OCI-M1 (cell line): Measurements from ENCODE around the gene MALRD1.

ENCODE experiments used
- DNase-seq: peaks from one replicate; lab custom pipeline; 2025; lab: John Stamatoyannopoulos, UW

The MALRD1 gene

DNA sequence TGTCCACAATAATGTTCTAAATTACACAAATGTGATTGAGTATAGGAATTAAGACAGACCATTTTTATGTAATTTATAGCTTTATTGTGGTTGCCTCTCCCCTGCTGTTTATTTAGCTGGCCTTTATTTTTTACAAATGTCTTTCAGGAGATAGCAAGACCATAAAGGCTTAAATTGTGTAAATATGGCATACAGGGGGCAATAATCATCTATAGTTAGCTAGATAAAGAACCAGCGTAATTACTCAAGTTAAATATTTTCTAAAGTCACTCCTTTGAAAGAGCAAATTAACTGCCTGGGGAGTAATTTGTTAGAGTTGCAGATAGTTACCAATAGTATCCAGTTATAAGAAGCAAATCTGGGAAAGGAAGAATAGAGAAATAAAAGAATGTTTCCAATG, at the start of gene MALRD1:
TSS of gene MALRD1 (plus strand) at position 313 of the 400 bp plus-strand sequence. CDS start 138 bp downstream, outside the sequence.
- DNase-seq = no peak

GRCh38 chr10:19003341-19003740, 45.3 kb upstream of the MALRD1 start:
- no peak for DNase-seq

- no peak for DNase-seq
These were observed 36.5 kb upstream of the MALRD1 start for GRCh38 chr10:19012111-19012510.

GRCh38 chr10:19014034-19014433, 34.6 kb upstream of the MALRD1 start:
- no peak for DNase-seq

DNA sequence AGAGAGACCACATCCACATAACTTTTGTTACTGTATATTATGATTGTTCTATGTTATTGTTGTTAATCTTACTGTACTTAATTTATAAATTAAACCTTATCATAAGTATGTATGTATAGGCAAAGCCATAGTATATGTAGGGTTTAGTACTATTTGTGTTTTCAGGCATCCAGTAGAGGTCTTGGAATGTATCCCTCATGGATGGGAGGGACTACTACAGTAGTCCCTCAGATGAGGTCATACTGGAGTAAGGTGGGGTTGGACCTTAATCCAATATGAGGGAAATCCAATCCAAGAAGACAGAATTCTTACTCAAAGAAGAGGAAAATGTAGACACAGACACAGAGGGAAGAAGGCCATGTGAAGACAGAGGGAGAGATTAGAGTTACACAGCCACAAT, 34.1 kb upstream of the MALRD1 start:
- DNase-seq = no peak

DNA sequence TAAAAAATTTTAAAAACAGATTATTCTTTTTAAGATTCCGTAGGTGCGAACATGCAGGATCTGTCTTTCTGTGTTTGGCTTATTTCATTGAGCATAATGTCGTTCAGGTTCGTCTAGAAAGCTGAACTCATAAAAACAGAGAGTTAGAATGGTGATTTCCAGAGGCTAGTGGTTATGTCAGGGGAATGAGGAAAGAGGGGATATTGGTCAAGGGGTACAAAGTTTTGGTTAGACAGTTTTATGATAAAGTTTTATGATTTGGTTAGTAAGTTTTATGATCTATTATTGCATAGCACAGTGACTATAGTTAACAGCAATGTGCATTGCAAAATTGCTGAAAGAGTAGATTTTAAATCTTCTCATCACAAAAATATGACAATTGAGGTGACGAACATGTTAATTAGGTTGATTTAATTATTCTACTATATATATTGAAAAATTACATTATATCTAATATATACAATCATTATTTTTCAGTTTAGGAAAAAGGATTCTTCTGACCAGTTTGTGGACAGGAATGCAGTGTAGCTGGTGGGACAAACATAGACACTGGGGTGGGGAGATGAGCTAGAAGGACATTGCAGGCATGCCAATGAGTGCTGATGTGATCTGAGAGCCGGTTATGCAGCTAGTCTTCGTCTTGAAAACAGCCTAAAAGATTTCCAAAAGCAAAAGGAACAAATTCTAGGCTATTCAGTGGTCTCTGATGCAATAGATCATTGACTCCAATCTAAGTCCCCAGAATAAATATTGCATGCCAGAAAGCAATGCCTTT, 31.3 kb upstream of the MALRD1 start:
- DNase-seq = no peak

GRCh38 chr10:19021162-19021561, 27.4 kb upstream of the MALRD1 start:
- no peak for DNase-seq

DNA sequence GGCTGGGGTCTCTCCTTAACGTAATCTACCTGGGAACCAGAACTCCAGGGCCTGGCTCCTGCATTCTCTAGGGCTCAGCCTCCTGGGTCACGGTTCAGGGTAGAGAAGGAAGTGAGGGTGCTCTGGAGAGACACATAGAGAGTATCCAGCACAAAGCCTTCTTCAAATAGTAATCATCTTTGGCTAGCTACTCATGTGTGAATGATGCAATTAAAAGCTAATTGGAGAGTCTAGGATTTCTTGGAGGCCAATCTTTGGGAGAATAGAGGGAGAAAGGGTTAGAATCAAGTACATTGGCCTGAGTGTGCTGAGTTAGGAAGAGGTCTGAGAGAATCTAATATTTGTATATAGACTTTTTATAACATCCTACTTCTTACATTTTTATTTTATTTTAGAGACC, 24.0 kb upstream of the MALRD1 start:
- DNase-seq = no peak

DNA sequence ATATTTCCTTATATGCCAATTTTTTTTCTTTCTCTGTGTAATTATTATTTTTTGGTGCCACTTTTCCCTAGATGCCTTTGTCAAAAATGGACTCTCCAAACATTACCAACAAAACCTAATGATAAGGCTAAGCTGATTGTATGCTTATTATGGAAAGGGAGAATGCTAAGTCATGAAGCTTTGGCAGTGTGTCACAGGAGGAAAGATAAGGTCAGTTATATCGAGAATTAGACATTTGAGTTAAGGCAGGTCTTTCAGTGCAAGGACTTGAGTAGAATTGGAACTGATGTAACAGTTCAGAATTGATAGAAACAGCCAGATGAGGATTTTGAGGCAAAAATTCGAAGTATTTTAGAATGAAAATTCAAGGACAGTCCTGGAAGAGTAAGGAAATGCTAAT, 16.8 kb upstream of the MALRD1 start:
- DNase-seq = peak; percentile 50

DNA sequence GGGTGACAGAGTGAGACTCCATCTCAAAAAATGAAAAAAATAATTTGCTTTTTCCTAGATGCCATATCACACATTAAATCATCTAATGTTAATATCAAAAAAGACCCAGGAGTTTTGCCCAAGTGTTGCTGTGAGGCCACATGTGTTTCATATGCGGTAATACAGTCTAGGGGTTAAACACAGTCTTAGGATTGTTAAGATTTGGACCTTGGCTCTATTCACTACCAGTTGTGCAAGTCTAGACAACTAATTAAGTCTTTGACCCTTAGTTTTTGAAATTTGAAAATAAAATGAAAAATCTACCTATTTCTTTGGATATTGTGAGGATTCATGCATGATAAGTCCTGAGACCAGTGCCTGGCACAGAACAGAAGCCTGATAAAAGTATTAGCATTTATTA, 14.9 kb upstream of the MALRD1 start:
- DNase-seq = no peak

DNA sequence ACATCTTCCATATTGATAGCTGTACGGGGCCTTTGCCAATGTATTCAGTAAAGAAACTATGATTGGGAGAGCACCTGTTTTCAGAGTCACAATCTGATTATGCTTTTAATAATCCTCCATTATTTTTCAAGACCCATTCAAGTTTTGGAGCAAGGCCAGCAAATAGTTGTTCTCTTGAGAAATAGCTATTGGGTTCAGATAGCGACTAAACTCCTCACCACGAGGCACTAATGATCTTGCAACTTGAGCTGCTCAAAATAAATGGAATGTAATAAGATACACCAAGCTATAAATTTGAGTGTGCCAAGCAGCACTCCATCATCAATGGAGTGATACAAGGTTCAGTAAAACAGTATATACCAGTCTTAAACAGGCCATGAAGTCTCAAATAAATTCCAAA, 7.4 kb upstream of the MALRD1 start:
- no peak for DNase-seq

DNA sequence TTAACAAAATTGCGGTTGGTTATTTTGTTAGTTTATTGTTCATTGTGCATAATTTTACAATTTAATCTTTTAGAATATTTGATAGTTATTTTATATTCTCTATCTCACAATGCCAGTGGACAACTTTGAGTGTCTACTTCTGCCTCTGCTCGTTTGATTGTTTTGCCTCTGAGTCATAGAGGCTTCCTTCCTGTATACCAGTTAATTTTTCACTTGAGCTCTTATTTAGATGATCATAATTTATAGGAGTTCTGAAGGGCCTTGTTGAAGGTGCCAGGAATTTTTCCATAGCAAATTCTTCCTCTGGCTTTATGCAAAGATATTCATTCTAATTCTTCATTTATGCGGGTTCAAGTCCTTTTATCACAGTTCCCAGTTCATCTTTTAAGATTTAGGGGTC, 5.2 kb upstream of the MALRD1 start:
- no peak for DNase-seq

DNA sequence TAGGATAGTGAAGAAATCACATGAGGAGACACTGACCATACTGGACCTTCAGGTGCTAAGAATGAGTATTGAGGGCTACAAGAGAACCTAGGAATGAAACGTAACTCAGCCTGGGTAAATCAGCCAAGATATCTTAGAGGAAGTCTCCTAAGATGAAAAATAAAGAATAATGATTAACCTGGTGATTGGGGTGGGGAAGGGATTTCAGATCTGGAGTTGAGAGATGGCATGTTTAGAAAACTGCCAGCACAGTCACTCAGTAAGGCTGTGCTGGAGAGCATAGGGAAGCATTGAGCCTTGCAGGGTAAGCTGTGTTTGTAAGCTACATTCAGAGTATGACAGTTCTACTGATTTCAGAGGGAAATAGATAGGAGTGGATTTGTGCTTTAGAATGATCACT, 1.9 kb upstream of the MALRD1 start:
- DNase-seq = no peak

GRCh38 chr10:19048891-19049290, 290 bp downstream of the MALRD1 start:
- no peak for DNase-seq

DNA sequence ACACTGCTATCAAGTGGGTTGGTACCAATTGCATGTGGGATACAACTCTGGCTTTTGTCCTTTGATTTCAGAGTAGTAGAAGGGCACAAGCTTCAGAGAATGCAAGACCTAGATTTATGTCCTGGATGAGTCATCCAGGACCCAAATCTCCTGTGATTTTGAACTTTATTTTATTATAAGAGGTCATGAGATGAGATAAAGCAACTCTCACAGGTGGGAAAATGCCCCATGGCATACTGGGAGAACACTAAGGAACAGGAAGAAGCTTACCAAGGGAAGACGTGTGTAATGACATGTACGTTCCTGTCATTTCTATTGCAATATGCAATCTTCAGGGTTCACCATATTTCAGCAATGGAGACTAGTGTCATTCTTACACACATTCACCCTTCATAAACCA, 966 bp downstream of the MALRD1 start:
- DNase-seq = no peak

DNA sequence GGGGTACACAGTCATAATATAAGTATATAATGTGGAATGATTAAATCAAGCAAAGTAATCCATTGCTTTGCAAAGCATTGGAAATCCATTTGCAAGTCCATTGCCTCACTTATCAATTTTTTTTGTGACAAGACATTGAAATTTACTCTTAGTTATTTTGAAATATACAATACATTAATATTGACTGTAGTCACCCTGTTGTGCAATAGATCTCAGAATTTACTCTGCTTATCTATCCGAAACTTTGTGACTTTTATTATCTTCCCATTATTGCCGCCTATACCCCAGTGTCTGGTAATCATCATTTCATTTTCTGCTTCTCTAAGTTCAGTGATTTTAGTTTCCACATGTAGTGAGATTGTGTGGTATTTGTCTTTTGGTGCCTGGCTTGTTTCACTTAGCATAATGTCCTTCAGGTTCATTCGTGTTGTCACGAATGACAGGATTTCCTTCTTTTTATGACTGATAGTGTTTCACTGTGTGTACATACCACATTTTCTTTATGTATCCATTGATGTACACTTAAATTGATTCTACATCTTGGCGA, 5.8 kb downstream of the MALRD1 start:
- no peak for DNase-seq

- no peak for DNase-seq
These were observed 9.4 kb downstream of the MALRD1 start for GRCh38 chr10:19058046-19058445.

DNA sequence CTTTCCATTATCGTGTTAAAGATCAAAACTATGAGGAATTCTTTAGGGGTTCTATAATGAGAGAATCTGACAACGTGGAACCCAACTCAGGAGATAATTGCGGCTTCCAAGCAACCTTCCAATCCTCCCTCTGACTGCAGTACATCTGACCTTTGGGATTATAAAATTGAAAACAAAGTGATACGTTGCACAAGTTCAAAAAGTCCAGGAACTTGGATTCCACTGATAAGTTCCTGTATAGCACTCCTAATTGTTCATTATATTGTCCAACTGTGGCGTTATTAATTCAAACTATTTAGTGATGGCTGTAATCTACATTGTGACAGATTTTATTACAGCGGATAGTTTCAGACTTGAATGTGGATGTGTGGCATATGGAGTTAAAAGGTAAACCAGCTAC, 15.4 kb downstream of the MALRD1 start:
- no peak for DNase-seq

- no peak for DNase-seq
These were observed 23.3 kb downstream of the MALRD1 start for GRCh38 chr10:19071946-19072345.

DNA sequence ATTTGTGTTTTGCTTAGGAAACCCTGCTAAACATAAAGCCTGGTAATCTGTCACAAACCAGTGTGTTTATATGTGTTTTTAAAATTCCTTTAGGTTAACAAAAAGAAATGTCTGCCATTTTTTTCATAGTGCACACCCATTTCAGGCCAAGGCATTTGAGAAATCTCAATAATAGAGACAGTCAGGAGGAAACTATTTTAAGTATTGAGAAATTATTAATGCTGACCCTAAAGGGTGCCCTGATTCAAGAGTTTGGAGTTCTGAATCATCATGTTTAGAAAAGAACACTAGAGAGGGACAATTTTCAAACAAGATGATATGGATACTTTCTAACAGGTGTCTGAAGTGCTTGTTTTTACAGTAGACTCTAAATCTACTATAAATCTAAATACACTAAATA, 28.7 kb downstream of the MALRD1 start:
- DNase-seq = no peak

GRCh38 chr10:19096501-19097073, 48.0 kb downstream of the MALRD1 start:
- no peak for DNase-seq

DNA sequence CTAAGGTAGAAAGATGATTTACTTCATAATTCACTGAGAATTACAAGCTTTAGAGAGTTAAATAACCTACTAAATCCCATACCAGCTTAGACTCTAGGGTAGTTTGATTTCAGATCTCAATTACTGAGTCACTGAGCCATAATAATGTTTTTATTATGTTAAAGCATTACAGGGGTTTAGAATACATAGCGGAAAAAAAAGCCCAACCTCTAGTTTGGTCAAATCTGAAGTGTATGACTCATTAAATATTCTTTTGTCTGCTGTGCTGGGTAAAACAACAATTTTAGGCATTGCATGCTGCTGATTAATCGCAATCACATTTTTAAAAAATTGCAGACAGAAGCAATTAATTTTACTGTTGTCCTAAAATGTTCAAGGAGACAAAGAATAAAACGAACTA, 48.5 kb downstream of the MALRD1 start:
- no peak for DNase-seq

DNA sequence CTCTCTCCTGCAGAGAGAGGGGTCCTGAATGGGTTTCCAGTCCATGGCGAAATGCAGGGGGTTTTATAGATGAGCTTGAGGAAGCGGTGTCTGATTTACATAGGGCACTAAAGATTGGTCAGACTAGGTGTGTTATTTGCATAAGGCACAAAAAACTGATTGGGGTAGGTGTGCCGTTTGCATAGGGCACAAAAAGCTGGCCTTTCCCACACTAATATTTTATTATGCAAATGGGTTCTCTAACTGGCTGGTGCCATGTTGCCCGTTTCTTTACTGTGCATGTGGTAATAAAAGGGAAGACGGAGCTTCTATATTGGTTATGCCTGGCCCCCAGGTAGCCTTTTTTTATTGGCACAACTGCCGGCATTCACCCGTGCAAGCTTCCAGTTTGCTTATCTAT, 50.2 kb downstream of the MALRD1 start:
- no peak for DNase-seq

DNA sequence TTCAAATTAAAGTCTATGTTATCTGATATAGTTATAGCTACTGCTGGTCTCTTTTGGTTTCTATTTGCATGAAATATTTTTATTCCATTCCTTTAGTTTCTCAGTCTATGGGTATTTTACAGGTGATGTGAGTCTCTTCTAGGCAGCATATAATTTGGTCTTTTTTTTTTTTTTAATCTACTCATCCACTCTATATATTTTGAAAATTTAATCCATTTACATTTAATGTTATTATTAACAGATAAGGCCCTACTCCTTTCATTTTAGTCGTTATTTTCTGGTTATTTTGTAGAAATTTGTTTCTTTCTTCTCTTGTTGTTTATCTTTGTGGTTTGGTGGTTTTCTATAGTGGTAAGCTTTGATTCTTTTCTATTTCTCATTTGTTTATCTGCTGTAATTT, 58.8 kb downstream of the MALRD1 start:
- no peak for DNase-seq
